Ascending aorta (tissue), 2 donors: ENCODE data around the gene ARL4A. TPM values are rescaled to one million over a fixed set of nuclear protein-coding genes. Genes with fewer than 3 reads are reported as not detected.
"Not testable (repeated sequence)": the region's sequence is repeated elsewhere in the genome, so short reads cannot be mapped to it uniquely, and the experiment has no call there.

Experiments
- DNase-seq, 2 donors: peaks; one replicate each; pipeline ENCODE4 v3.0.0-alpha.2; 2019; ENCODE audit warnings: low spot score in 2 of 2
- H3K27ac ChIP-seq, 2 donors: fragments of 200-600 bp; sonication (generic); one replicate each; pipeline ENCODE4 v1.5.1; 2016 to 2017; ENCODE audit warnings: mild to moderate bottlenecking in 1 of 2
- H3K27me3 ChIP-seq: fragments of 200-600 bp; sonication (generic); one replicate; pipeline ENCODE4 v1.5.1; 2017
- H3K36me3 ChIP-seq, 2 donors: fragments of 200-600 bp; sonication (generic); one replicate each; pipeline ENCODE4 v1.5.1; 2016
- H3K4me1 ChIP-seq, 2 donors: fragments of 200-600 bp; sonication (generic); one replicate each; pipeline ENCODE4 v1.5.1; 2016 to 2017; ENCODE audit warnings: mild to moderate bottlenecking in 1 of 2
- H3K4me3 ChIP-seq, 2 donors: fragments of 200-600 bp; sonication (generic); one replicate each; pipeline ENCODE4 v1.5.1; 2016 to 2017; ENCODE audit warnings: mild to moderate bottlenecking in 1 of 2
- H3K9me3 ChIP-seq, 2 donors: fragments of 200-600 bp; sonication (generic); one replicate each; pipeline ENCODE4 v1.5.1; 2016
- intact Hi-C: fragments of 100-400 bp; cut with DNase I; formaldehyde crosslinking; loops from one replicate; pipeline ENCODE4 v1.15.1; 2023
- total RNA-seq: library from RNA; depleted of rRNA; stranded (reverse); fragments of >200 nt; gene quantifications from one replicate; pipeline ENCODE4 v1.1.0, GENCODE V29; 2016
- TF ChIP-seq, protein P1 (sequence below), 3 experiments: fragments of 200-600 bp in 2 of 3; fragments of 450-650 bp in 1 of 3; sonication (generic) in 2 of 3; IDR thresholded peaks; one replicate each; pipeline ENCODE4 v1.5.1; 2016 to 2019; ENCODE audit warnings: antibody characterized with exemption in 3 of 3, mild to moderate bottlenecking in 1 of 3, moderate library complexity in 1 of 3

ARL4A gene
- total RNA-seq, 1 donor from 2014 or later, result 55.5 TPM

DNA sequence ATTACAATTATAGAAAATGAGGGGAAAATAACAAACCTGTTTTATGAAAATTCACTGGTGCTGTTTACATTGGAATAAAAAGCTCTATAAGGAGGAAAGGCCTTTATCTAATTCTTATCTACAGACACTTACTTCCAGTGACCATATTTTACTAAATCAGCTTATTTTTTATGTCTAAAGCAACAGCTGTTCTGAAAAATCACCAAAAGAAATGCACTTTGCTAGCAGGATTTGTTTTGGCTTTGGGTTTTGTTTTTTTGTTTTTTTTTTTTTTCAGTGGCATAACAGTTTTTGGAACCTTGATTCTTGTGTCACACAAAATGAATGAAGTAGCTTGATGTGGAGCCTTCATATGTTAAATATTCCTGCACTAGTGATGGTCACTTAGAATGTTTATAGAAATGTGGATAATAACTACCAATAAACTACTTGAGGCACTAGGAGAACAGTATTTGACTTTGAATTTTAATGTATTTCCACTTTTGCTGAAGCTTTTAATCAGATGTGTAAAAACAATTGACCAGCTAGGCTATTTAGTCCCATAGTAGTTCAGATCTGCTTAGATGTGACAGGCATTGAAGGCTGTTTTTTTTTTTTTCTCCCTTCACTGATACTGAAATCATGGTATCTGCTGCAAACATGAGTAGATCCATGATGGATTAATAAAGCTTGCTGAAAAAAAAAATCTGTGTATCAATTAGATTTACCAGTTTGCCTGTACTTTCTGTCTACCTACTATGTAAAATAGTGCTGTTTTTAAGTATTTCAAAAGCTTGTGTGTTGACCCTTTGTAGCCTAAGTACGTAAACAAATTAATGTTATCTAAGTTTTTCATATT is 2.8 kb downstream of the ARL4A start:
- H3K4me1 ChIP-seq, result peaks cover 0 to 3% of the 10 kb centered on the region in 2 donors
- no peaks in the 10 kb centered on the region for H3K9me3 ChIP-seq
- intact Hi-C loops, result no loop called here
- no peak overlapping the region for H3K27ac ChIP-seq
- no peaks in the 10 kb centered on the region for H3K27me3 ChIP-seq
- DNase-seq, result no peak
- H3K36me3 ChIP-seq, result no peaks in the 10 kb centered on the region
- TF ChIP-seq, protein P1, sequence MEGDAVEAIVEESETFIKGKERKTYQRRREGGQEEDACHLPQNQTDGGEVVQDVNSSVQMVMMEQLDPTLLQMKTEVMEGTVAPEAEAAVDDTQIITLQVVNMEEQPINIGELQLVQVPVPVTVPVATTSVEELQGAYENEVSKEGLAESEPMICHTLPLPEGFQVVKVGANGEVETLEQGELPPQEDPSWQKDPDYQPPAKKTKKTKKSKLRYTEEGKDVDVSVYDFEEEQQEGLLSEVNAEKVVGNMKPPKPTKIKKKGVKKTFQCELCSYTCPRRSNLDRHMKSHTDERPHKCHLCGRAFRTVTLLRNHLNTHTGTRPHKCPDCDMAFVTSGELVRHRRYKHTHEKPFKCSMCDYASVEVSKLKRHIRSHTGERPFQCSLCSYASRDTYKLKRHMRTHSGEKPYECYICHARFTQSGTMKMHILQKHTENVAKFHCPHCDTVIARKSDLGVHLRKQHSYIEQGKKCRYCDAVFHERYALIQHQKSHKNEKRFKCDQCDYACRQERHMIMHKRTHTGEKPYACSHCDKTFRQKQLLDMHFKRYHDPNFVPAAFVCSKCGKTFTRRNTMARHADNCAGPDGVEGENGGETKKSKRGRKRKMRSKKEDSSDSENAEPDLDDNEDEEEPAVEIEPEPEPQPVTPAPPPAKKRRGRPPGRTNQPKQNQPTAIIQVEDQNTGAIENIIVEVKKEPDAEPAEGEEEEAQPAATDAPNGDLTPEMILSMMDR (IDR thresholded peaks at IDR 0.05), result no peak
- H3K4me3 ChIP-seq, result peak overlapping the region; percentile 5 to 12

DNA sequence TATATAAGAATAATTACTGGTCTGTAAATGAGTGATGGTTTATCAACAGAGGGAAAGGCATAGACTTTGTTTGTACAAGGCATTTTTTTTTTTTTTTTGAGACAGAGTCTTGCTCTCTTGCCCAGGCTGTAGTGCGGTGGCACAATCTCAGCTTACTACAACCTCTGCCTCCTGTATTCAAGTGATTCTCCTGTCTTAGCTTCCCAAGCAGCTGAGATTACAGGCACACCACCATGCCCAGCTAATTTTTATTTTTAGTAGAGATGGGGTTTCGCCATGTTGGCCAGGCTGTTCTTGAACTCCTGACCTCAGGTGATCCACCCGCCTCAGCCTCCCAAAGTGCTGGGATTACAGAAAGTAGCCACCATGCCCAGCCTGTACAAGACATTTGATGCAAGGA is 4.0 kb downstream of the ARL4A start:
- DNase-seq, intact Hi-C loops: not testable (repeated sequence)

DNA sequence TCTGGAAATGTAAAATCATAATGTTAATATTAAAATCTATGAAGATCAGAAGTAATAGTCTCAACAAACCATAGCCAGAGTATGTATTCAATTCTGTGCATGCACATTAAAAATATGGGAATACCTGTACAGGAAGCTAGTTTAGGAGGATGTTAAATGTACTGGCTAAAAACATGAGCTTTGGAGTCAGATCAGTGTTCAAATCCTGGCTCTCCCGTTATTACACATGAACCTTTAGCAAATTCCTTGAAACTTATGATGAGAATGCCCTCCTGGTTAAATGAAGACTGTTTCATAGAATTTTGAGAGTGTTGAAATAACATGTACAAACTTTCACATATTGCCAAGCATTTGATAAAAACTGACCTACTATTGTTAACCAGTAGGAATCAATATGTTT is 4.6 kb downstream of the ARL4A start:
- TF ChIP-seq, protein P1 (IDR thresholded peaks at IDR 0.05), result no peak
- no peak overlapping the region for H3K27ac ChIP-seq
- no peaks in the 10 kb centered on the region for H3K27me3 ChIP-seq
- no peak overlapping the region for H3K4me3 ChIP-seq
- H3K9me3 ChIP-seq, result no peaks in the 10 kb centered on the region
- intact Hi-C loops, result no loop called here
- no peaks in the 10 kb centered on the region for H3K4me1 ChIP-seq
- no peaks in the 10 kb centered on the region for H3K36me3 ChIP-seq
- DNase-seq, result no peak

More for the DNA sequence above, 4.0 kb downstream of the ARL4A start:
- H3K4me3 ChIP-seq, H3K27ac ChIP-seq, H3K4me1 ChIP-seq, H3K9me3 ChIP-seq, H3K36me3 ChIP-seq, H3K27me3 ChIP-seq: not testable (repeated sequence)

DNA sequence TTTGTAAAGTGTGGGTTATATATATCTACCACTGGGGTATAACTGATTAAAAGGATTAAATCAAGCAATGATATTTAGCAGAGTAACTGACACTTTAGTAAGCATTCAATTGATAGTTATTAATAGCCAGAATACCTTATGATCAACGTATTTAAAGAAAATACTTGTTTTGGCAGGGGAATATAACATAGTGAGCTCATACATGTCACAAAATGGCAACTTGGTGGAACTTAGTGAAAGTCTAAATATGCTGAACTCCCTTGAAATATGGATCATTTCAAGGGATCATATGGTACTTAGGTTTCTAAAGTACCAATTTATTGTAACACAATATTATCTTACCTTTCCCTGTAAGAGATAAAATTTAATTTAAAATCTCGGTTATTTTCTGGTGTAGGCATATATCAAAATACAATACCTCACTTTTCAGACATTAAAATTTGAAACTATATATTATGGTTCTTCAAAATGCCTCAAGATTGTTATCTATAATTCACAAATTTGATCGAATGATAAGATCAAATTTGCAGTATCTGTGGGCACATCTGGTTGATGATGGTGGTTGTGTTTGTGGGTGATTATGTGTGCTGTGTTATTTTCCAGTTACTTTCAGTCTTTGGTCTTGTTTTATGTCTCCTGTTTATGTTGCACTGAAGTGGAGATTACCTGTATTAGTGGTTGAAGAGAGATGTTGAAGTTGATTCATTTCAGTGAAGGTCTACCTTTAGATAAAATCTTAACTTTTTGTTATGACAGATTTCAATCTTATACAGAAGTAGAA is 5.2 kb downstream of the ARL4A start:
- no peak overlapping the region for H3K4me3 ChIP-seq
- no peak overlapping the region for H3K27ac ChIP-seq
- intact Hi-C loops, result no loop called here
- H3K36me3 ChIP-seq, result no peaks in the 10 kb centered on the region
- TF ChIP-seq, protein P1 (IDR thresholded peaks at IDR 0.05), result no peak
- H3K9me3 ChIP-seq, result no peaks in the 10 kb centered on the region
- no peaks in the 10 kb centered on the region for H3K4me1 ChIP-seq
- no peaks in the 10 kb centered on the region for H3K27me3 ChIP-seq
- DNase-seq, result no peak

DNA sequence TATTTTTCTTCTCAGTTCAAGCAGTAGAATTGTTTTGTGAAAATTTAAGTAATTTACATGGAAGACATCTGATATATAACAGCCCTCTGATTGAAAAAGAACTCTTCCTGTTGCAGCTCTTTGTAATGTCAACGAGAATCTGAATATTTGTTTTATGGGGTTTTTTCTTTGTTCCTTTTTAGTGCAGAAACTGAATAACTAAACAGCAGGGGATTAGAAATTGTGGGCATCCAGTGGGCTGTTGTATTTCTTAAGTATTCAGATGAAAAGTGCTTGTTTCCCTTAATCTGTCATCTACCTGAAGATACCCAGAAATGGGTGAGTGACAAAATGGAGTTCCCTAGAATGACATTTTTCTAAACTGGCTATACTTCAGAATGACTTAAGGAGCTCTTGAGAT is 7.4 kb downstream of the ARL4A start:
- intact Hi-C loops, result no loop called here
- Histone ChIP-seq H3K27ac (no peak overlapping the region), H3K36me3 (no peaks in the 10 kb centered on the region), H3K27me3 (no peaks in the 10 kb centered on the region), H3K9me3 (no peaks in the 10 kb centered on the region), H3K4me1 (no peaks in the 10 kb centered on the region), H3K4me3 (no peak overlapping the region)
- DNase-seq, result no peak
- TF ChIP-seq, protein P1 (IDR thresholded peaks at IDR 0.05), result no peak

DNA sequence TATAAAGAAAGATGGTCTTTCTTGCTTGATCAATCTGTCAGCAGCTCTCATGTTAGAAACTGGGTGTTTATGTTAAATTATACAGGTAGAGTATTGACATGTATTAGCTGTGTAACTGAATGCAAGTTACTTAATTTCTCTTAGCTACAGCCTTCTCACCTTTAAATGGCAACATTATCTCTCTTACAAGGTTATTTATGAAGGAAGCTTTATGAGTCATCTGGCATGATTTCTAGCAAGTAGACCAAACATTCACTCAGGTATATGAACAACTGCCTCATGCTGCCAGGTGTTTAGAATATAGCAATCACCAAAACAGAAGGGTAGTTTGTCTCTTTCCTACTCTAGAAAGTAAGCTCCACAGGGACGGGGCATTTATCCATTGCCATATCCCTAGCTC is 8.5 kb downstream of the ARL4A start:
- no peaks in the 10 kb centered on the region for H3K36me3 ChIP-seq
- no peak overlapping the region for H3K4me3 ChIP-seq
- peaks cover 0 to 3% of the 10 kb centered on the region in 2 donors for H3K9me3 ChIP-seq
- intact Hi-C loops, result no loop called here
- TF ChIP-seq, protein P1 (IDR thresholded peaks at IDR 0.05), result no peak
- no peak for DNase-seq
- H3K27me3 ChIP-seq, result no peaks in the 10 kb centered on the region
- H3K27ac ChIP-seq, result no peak overlapping the region
- H3K4me1 ChIP-seq, result no peaks in the 10 kb centered on the region
